Epithelial cell of proximal tubule (primary cell): ENCODE data around the gene CCDC116. TPM values are rescaled to one million over a fixed set of nuclear protein-coding genes. Genes with fewer than 3 reads are reported as not detected.
"Not testable (repeated sequence)": the region's sequence is repeated elsewhere in the genome, so short reads cannot be mapped to it uniquely, and the experiment has no call there.

Experiments used
- DNase-seq: peaks from one replicate; pipeline ENCODE4 v3.0.0-alpha.2; 2011; ENCODE audit warnings: low read depth
- H3K4me3 ChIP-seq: 2 replicates; pipeline ENCODE4 v1.5.1; 2011; ENCODE audit warnings: low read depth, mild to moderate bottlenecking, low read length
- total RNA-seq: library from RNA; depleted of rRNA; stranded (reverse); fragments of >200 nt; gene quantifications from 2 replicates; pipeline ENCODE4 v1.2.3, GENCODE V29; 2015
- TF ChIP-seq, protein P1 (sequence below): conservative IDR thresholded peaks from 2 replicates; pipeline ENCODE4 v1.5.1; 2012; ENCODE audit warnings: low read depth, mild to moderate bottlenecking, low read length

The CCDC116 gene
- total RNA-seq, 1 donor from 2014 or later: 0.17 TPM

DNA sequence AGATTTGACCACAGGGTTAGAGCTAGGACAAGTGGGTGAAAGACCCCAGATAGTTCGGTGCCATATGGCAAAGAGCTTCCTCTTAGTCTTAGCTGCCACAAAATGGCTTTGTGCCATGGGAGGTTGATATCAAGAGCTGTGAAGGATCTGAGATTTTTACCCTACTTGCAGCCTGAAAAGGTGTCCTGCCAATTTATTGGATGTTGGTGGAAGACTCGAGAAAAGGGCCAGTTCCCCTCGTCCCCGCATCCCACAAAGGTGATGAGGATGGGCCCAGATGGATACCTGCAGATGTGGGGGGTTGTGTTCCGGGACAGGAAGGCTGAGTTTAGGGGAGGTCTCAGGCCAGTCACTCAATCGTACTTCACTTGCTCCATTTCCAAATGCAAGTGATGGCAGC, 30.0 kb upstream of the CCDC116 start:
- DNase-seq: no peak

DNA sequence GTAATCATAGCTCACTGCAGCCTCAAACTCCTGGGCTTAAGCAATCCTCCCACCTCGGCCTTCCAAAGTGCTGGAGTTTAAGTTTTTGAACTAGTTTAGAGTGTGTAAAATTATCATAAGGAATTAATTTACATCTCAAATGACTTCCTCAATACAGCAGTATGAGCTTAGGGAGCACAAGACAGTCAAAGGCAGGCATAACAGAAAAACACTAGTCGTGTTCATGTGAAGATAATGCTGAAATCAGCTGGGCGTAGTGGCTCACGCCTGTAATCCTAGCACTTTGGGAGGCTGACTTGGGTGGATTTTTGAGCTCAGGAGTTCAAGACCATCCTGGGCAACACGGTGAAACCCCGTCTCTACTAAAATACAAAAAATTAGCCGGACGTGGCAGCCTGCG, 28.6 kb upstream of the CCDC116 start:
- DNase-seq: no peak
- no peak overlapping the region for H3K4me3 ChIP-seq
- TF ChIP-seq, protein P1, sequence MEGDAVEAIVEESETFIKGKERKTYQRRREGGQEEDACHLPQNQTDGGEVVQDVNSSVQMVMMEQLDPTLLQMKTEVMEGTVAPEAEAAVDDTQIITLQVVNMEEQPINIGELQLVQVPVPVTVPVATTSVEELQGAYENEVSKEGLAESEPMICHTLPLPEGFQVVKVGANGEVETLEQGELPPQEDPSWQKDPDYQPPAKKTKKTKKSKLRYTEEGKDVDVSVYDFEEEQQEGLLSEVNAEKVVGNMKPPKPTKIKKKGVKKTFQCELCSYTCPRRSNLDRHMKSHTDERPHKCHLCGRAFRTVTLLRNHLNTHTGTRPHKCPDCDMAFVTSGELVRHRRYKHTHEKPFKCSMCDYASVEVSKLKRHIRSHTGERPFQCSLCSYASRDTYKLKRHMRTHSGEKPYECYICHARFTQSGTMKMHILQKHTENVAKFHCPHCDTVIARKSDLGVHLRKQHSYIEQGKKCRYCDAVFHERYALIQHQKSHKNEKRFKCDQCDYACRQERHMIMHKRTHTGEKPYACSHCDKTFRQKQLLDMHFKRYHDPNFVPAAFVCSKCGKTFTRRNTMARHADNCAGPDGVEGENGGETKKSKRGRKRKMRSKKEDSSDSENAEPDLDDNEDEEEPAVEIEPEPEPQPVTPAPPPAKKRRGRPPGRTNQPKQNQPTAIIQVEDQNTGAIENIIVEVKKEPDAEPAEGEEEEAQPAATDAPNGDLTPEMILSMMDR: no peak

More for the DNA sequence above, 30.0 kb upstream of the CCDC116 start:
- TF ChIP-seq, protein P1: no peak
- no peak overlapping the region for H3K4me3 ChIP-seq

DNA sequence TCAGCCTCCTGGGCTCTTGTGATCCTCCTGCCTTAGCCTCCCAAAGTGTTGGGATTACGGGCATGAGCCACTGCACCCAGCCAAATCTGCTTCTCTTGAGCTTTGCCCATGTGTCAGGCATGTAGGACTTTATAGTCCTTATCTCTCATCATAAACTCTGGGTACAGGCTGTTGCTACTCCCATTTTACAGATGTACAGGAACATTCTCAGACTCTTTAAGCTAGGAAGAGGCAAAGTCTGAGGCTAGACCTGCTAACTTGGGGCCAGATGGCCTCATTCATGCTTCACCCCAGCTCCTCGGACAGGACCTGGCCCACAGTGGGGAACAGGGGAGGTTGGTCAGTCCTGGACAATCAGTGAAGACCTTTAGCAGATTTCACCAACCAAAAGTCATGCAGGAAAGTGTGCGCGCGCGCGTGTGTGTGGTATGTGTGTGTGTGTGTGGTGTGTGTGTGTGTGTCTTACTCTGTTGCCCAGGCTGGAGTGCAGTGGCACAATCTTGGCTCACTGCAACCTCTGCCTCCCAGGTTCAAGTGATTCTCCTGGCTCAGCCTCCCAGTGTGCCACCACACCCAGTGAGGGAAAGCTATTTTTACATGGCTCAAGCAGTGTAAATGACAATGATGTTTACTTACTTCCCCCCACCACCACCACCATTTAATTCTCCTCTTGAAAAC, 26.5 kb upstream of the CCDC116 start:
- no peak for DNase-seq
- H3K4me3 ChIP-seq: no peak overlapping the region
- TF ChIP-seq, protein P1: no peak

DNA sequence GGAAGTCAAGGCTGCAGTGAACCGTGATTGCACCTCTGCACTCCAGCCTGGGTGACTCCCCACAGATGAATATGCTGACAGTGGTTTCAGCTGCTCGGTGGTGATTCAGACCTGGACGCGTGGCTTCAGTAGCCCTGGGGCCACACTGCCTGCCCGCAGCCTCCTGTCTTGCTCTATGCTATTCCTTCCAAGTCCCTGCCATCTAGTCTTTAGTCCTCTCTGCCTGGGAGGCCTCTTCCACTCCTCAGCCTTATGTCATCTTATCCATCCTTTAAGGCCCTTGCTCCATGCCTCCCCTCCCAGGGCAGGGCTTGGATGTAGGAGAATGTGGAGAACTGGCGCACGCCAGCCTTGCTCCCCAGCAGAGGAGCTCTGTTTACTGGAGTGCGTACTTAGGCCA, 25.8 kb upstream of the CCDC116 start:
- no peak overlapping the region for H3K4me3 ChIP-seq
- TF ChIP-seq, protein P1: no peak
- DNase-seq: no peak

DNA sequence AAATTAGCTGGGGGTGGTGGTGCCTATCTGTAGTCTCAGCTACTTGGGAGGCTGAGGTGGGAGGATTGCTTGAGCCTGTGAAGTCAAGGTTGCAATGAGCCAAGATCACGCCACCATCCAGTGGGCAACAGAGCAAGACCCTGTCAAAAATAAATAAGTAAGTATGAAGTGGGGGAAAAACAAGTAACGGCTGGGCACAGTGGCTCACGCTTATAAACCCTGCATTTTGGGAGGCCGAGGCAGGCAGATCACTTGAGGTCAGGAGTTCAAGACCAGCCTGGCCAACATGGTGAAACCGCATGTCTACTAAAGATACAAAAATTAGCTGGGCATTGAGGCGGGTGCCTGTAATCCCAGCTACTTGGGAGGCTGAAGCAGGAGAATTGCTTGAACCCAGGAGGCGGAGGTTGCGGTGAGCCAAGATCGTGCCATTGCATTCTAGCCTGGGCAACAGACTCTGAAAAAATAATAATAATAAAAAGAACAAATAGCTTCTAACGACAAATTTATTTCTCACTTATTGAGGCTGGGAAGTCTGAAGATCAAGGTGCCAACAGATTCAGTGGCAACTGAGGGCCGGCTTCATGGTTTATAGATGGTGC, 22.9 kb upstream of the CCDC116 start:
- H3K4me3 ChIP-seq, DNase-seq: not testable (repeated sequence)

DNA sequence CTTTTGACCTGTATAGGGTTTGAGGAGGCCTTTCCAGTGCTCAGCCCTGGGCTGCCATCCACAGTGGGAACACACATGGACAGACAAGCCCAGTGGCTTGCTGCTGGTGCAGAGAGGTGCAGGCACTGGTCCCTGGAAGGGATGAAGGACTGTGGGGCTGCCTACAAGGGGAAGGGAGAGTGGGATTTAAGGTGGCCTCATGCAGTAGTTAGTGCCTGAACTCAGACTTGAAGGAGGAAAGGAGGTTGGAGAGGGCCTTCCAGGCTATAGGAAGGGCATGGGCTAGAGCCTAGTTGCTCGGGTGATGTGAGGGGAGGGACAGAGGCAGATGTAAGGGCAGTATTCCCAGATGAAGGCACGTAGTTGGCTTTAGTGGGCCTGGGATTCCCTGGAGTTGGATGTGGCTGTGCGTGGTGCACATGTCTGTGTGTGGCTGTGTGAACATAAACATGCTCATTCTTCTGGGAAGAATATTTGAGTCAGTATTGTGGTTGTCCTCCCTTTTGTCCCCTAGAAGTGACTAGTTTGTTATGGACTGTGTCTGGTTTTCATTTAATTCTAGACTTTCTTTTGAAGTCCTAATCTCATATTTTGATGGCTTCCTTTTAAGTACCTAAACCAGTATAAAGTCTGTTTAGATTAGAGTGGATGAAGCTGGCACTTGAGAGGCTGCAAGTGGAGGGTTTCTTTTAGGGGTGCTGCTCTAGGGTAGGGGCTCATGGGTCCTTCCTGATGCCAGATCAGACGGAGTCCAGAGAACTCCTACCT, 21.2 kb upstream of the CCDC116 start:
- TF ChIP-seq, protein P1: no peak
- no peak overlapping the region for H3K4me3 ChIP-seq
- no peak for DNase-seq

DNA sequence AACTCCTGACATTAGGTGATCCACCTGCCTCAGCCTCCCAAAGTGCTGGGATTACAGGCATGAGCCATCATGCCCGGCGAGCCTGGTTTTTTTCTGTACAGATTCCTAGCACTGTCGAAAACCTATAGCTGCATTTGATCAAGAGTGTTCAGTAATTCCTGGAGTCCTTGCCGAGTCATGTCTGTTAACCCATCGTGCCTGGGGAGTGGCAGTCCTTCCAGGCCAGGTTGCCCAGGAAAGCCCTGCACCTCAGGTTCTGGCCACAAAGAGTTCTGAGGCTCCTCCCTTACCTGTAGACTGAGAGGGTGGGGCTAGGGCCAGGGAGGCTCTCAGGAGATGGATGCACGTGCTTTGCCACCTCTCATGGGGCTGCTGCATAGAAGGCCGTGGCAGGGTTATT, 19.7 kb upstream of the CCDC116 start:
- DNase-seq: no peak
- TF ChIP-seq, protein P1: no peak
- no peak overlapping the region for H3K4me3 ChIP-seq
